Dedifferentiated amniotic fluid mesenchymal stem cell (primary cell): ENCODE results near the gene COX6A1.
A peak's percentile ranks its signal among the peaks of the same experiment; 100 is the strongest.

Experiments
- DNase-seq: peaks from one replicate; pipeline ENCODE4 v3.0.0-alpha.2; 2016; ENCODE audit errors: extremely low spot score

The COX6A1 gene

GRCh38 chr12:120437735-120438494 is at the start of gene COX6A1:
Gene COX6A1, plus strand, starts transcription at chr12:120438113. Its CDS starts 14 bp downstream, at chr12:120438127.
- DNase-seq: peak; percentile 96

GRCh38 chr12:120388691-120389481 is 49.0 kb upstream of the COX6A1 start:
- DNase-seq: no peak

DNA sequence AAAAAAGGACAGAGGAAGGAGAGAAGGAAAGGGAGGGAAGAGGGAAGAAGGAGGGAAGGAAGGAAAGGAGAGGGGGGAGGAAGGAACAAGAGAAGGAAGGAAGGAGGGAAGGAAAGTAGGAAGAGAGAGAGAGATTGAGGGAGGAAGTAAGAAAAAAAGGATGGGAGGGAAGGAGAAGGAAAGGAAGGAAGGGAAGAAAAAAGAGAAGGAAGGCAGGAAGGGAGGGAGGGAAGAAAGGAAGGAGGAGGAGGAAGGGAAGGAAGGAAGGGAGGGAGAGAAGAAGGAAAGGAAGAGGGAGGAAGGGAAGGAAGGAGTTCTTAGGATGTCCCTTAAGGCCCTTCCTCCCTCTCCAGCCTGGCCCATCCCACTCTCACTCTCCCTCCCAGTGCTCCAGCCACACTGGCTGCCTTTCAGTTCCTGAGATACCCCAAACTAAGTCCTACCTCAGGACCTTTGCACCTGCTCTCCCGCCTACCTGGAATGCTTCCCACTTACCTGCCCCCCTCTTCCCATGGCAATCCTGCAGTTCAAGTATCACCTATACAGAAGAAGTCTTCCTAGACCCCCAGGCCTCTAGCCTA is 47.3 kb upstream of the COX6A1 start:
- DNase-seq: no peak

DNA sequence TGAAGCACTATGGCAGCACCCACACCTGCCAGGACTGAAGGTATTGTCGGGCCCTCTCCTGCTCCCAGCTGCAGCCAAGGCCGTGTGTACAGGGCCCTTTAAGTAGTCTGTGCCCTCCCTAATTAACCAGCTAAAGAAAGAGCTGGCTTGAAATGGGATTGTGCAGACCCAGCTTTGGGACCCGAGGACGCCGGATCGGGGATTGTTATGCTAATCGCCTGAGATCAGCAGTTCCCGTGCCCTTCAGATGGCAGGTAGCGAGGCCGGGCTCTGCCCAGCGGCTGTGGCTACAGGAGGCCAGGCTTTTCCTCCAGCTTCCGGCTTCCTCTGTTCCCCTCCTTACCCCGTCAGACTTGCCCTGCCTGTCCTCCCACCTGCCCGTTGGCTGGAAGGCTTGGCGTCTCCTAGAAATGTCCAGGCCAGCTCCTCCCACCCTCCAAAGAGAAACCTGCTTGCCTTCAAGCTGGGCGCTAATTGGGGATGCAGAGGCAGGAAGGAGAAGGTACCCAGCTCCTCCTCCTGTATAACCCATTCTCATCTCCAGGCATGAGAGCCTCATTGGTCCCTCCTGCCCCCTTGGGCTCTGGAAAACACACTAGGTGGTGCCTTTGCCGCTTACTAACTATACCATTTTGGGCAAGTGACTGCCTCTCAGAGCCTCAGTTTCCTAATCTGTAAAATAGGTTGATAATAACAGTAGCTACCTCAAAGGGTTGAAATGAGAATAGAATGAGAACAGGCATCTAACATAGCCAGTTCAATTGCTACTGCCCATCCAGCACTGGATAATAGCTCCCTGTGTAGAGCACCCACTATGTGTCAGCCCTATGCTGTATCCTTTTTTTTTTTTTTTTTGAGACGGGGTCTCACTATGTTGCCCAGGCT is 43.2 kb upstream of the COX6A1 start:
- DNase-seq: no peak

DNA sequence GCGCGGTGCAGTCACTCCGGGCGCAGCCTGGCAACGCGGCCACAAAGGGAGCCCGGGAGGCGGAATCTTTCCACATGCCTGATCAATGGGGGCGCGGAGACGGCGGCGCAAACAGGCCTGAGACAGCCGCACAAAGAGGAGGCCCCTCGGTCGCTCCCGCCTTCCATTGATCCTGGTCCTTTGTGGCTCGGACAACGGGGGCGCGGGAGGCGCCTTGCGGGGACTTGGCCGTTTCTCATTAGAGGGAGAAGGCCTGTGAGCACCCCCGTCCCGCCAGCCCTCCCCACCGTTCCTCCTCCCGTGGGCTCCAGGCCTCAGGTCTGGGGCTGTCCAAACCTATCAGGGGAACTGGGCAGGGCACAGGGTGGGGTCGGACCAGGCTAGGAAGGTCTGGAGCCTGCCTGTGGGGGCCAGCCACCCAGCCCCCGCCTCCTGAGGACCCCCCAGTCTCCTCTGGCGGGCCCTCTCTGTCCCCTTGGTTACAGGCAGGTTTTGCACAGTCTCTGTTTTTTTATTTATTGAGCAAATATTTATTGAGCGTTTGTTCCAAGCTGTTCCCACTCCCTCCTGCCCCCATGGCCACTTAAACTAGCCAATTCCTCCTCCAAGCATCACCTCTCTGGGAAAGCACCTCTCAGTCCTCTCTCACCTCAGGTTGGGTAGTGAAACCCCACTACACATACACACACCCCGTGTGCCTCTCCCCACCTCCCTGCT is 39.9 kb upstream of the COX6A1 start:
- no peak for DNase-seq

DNA sequence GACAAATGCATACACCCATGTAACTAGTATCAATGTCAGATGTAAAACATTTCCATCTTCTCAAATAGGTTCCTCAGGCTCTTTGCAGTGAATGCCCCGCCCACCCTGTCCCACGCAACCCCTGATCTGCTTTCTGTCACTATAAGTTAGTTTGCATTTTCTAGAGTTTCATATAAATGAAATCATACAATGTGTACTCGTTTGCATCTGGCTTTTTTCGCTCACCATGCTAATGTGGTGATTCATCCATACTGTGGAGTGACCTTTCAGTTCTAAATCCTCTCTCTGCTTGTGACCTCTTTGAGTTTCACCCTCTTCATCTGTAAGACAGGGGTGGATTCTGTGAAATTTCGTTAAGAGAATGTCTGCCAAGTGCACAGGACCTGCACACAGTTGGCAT is 38.4 kb upstream of the COX6A1 start:
- DNase-seq: peak; percentile 76

GRCh38 chr12:120402217-120402616 is 35.7 kb upstream of the COX6A1 start:
- no peak for DNase-seq

DNA sequence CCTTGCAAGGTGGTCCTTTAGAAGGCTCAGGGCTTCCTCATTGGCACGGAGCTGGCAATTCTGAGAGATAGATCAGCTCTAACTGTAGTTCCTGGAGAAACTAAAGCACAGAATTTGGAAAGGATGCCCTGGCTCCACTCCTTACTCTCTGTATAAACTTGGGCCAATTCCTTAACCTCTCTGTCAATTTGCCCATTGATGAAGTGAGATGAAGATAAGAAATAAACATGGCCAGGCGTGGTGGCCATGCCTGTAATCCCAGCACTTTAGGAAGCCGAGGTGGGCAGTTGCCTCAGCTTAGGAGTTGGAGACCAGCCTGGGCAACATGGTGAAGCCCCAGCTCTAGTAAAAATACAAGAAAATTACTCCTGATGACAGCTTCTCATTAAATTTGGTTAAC is 34.0 kb upstream of the COX6A1 start:
- DNase-seq: no peak

- DNase-seq: no peak
Observed at GRCh38 chr12:120404271-120404670, 33.6 kb upstream of the COX6A1 start.

DNA sequence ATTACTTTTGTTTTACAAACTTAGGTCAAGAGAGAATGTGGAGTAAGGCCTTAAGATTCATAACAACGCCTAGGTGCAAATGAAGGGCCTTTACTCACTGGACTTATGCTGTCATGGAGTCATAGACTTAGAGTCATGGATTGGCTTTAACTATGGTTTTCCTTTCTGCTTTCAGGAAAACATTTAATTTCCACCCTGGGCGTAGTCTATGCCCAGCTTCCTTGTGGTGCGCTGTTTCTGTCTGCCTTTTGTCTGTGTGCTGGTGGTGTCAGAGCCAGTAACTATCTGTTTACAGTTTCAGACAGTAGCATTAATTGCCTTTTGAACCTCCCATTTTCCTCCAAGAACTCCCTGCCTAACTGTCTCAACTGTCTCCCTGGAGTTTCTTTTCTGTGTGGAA is 31.8 kb upstream of the COX6A1 start:
- DNase-seq: no peak

- DNase-seq: no peak
Observed at GRCh38 chr12:120406553-120406952, 31.4 kb upstream of the COX6A1 start.

DNA sequence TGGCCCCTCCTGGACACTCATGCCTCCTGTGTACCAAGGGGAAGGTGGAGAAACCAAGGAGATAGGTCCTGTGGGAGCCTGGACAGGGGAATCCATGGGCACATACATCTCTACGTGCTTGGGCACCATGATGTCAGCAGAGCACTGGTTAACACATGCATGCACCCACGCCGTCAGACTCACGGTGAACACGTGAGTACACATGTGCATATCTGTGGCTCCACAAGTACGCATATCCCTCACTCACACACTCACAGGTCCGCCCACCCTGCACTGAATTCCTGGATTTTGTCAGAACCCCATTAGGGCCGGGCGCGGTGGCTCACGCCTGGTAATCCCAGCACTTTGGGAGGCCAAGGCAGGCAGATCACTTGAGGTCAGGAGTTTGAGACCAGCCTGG is 29.1 kb upstream of the COX6A1 start:
- no peak for DNase-seq

GRCh38 chr12:120412421-120412820 is 25.5 kb upstream of the COX6A1 start:
- no peak for DNase-seq

GRCh38 chr12:120413901-120414695 is 23.8 kb upstream of the COX6A1 start:
- DNase-seq: no peak

DNA sequence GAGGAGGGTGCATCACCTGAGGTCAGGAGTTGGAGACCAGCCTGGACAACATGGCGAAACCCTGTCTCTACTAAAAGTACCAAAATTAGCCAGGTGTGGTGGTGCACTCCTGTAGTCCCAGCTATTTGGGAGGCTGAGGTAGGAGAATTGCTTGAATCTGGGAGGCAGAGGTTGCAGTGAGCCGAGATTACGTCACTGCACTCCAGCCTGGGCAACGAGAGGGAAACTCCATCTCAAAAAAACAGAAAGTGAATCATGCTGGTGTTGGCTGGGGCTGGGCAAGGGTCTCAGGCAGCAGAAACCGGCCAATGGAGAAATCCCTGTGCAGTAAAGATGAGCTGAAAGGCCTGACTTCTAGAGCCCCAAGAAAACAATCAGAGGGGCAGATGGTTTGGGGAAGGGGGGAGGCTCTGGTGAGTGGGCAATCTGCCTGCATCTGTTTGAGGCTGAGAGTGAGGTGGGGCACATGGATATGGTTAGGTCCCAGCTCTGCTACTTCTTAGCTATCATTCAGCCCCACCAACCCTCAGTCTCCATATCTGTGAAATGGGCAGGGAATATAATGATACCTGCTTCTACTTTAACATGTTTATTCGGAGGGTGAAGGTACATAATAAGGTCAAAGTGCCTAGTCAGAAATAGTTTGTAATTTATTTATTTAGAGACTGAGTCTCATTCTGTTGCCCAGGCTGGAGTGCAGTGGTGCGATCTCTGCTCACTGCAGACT is 21.3 kb upstream of the COX6A1 start:
- no peak for DNase-seq

GRCh38 chr12:120417917-120418580 is 19.9 kb upstream of the COX6A1 start:
- no peak for DNase-seq

- no peak for DNase-seq
Observed at GRCh38 chr12:120421701-120422100, 16.2 kb upstream of the COX6A1 start.

DNA sequence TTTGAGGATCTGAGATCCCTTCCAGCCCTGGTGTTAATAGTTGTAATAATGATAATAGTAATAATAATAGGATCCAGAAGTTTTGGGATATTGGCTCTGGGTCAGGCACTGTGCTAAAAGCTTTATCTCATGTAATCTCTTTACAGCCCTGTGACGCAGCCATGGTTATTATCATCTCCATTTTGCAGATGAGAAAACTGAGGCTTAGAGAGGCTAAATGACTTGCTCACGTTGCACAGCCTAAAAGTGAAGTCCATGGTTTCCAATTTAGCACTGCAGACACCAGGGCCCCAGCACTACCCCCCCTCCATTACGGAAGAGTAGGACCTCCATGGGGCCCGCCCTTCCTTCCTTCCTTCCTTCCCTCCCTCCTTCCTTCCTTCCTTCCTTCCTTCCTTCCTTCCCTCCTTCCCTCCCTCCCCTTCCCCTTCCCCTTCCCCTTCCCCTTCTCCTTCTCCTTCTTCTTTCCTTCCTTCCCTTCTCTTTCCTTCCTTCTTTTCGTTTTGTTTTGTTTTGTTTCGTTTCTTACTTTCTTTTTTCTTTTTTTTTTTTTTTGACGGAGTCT is 14.9 kb upstream of the COX6A1 start:
- DNase-seq: no peak

- DNase-seq: no peak
Observed at GRCh38 chr12:120425797-120426196, 12.1 kb upstream of the COX6A1 start.
